Measurements from ENCODE around the gene CEP170B. TPM values are rescaled to one million over a fixed set of nuclear protein-coding genes. Genes with fewer than 3 reads are reported as not detected.
"Not testable (repeated sequence)": the region's sequence is repeated elsewhere in the genome, so short reads cannot be mapped to it uniquely, and the experiment has no call there.

CEP170B gene
- total and polyA plus RNA-seq, 8 donors: 9.6 to 483 (median 29.1) TPM

DNA sequence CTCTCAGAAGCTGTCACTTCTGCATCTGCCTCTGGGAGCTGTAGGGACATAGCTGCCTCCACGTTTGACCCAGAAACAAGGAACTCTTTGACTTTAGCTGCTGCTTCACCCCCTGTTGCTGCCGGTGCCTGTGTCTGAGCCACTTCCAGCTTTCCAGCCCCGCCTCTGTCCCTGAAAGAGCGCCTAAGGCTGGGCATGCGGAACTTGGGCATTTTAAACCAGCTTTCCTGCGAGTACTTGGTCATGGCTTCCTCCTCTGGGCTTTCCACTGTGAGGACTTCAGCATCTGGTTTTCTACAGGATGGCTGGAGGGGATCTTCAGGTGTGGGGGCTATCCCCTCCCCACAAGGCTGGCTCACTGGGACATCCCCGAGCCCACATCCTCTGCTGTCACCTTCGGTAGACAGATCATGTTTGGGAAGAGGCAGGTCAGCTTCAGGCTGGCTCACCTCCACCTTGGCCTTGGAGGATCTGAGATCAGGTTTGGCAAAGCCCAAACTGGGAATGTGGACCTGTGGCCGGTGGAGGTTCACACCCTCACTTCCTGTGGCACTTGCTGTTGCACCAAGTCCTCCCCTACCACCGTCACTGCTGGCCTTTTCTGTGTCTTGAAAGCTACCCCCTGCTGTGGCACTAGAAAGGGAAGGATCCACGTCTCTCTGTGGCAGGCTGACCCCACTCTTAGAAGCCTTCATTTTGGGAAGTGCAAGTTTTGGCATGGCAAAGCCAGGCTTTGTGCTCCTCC lies 74.8 kb downstream of the CEP170B start:
- Histone ChIP-seq H3K27ac (no peak overlapping the region), H3K27me3 (peaks cover 0 to under 1% (median 0%) of the 10 kb centered on the region in 3 donors), H3K36me3 (peaks cover 0 to 39% (median 16%) of the 10 kb centered on the region in 4 donors), H3K4me1 (no peaks in the 10 kb centered on the region), H3K9me3 (no peaks in the 10 kb centered on the region), H3K4me3 (no peak overlapping the region)
- no peak for DNase-seq
- TF ChIP-seq POLR2A (IDR thresholded peaks at IDR 0.05): no peak
- TF ChIP-seq, protein P1, sequence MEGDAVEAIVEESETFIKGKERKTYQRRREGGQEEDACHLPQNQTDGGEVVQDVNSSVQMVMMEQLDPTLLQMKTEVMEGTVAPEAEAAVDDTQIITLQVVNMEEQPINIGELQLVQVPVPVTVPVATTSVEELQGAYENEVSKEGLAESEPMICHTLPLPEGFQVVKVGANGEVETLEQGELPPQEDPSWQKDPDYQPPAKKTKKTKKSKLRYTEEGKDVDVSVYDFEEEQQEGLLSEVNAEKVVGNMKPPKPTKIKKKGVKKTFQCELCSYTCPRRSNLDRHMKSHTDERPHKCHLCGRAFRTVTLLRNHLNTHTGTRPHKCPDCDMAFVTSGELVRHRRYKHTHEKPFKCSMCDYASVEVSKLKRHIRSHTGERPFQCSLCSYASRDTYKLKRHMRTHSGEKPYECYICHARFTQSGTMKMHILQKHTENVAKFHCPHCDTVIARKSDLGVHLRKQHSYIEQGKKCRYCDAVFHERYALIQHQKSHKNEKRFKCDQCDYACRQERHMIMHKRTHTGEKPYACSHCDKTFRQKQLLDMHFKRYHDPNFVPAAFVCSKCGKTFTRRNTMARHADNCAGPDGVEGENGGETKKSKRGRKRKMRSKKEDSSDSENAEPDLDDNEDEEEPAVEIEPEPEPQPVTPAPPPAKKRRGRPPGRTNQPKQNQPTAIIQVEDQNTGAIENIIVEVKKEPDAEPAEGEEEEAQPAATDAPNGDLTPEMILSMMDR (IDR thresholded peaks at IDR 0.05): no peak
- TF ChIP-seq POLR2AphosphoS5 (IDR thresholded peaks at IDR 0.05): no peak
- no peak for TF ChIP-seq EP300 (IDR thresholded peaks at IDR 0.05)
- intact Hi-C loops (cut with DNase I; ENCODE audit: low total_unique reads): no loop called here
- 42 to 65% (median 50%) methylated on average over 11 of the region's 11 CpGs for WGBS, 5 donors

DNA sequence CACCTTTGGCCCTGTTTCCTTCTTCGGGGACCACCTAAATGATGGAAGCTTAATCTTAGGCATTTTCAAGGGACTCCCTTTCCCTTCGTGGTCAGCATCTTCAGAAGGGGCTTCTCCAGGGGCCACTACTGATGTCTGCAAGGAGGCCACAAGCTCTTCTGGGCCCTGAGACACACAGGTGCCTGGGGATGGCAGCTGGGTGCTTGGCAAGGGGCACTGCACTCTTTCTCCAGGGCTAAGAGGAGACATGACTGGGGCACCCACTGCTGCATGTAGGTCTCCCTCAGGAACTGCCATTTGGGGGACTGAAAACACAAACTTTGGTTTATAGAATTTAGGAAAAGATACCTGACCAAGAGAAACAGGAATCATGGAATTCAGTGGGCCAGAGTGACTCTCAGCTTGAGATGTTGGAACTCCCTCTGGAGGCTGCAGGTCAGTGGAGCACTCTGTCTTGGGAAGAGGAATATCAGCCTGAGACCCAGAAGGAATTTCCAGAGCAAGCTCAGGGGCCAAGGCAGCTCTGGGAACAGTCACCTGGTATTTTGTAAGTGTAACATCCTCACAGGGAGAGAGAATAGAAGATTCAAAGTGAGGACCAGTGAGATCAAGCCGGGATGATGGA lies 75.6 kb downstream of the CEP170B start:
- Histone ChIP-seq H3K4me1 (no peaks in the 10 kb centered on the region), H3K27me3 (no peaks in the 10 kb centered on the region), H3K36me3 (peaks cover 0 to 39% (median 20%) of the 10 kb centered on the region in 4 donors), H3K4me3 (no peak overlapping the region), H3K27ac (no peak overlapping the region), H3K9me3 (no peaks in the 10 kb centered on the region)
- WGBS, 5 donors: 74 to 81% (median 76%) methylated on average over 3 of the region's 3 CpGs
- intact Hi-C loops (cut with DNase I; ENCODE audit: low total_unique reads): no loop called here
- TF ChIP-seq, protein P1 (IDR thresholded peaks at IDR 0.05): no peak
- TF ChIP-seq POLR2A (IDR thresholded peaks at IDR 0.05) (no peak), EP300 (IDR thresholded peaks at IDR 0.05) (no peak), POLR2AphosphoS5 (IDR thresholded peaks at IDR 0.05) (no peak)
- peak in 1 of 2 donors; percentile 40 for DNase-seq

DNA sequence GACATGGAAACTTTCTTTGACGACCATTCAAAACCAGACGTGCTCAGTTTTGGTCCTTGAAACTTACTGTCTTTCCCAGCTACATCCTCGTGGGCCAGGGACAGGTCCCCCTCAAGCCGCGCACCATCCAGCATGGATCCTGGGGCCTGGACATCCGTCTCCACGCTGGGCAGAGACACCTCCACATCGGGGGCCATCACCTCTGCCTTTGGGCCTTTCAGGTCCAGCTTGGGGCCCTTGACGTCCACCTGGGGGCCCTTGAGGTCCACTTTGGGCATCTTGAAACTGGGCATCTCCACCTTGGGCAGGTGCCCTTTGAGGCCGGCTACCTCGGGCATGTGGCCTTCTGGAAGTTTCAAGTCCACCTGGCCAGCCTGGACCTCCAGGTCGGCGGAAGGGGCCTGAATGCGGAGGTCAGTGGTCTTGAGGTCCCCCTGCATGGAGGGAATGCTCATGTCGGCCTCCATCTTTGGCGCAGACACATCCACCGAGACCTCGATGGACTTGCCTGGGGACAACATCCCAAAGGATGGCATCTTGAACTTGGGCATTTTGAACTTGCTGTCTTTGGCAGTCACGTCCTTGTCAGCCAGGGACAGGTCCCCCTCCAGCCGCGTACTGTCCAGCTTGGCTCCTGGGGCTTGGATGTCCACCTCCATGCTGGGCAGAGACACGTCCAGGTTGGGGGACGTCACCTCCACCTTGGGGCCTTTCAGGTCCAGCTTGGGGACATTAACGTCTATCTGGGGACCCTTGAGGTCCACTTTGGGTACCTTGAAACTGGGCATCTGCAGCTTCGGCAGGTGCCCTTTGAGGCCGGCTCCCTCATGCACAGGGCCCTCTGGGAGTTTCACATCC lies 76.7 kb downstream of the CEP170B start:
- no peak for DNase-seq
- Histone ChIP-seq H3K27me3 (no peaks in the 10 kb centered on the region), H3K36me3 (peaks cover 0 to 39% (median 20%) of the 10 kb centered on the region in 4 donors), H3K4me1 (no peaks in the 10 kb centered on the region), H3K27ac (no peak overlapping the region), H3K4me3 (no peak overlapping the region), H3K9me3 (no peaks in the 10 kb centered on the region)
- TF ChIP-seq EP300 (IDR thresholded peaks at IDR 0.05) (no peak), POLR2A (IDR thresholded peaks at IDR 0.05) (no peak), POLR2AphosphoS5 (IDR thresholded peaks at IDR 0.05) (no peak)
- TF ChIP-seq, protein P1 (IDR thresholded peaks at IDR 0.05): no peak
- intact Hi-C loops (cut with DNase I; ENCODE audit: low total_unique reads): no loop called here
- WGBS, 5 donors: 88 to 97% (median 92%) methylated on average over 22 to 26 of the region's 26 CpGs

DNA sequence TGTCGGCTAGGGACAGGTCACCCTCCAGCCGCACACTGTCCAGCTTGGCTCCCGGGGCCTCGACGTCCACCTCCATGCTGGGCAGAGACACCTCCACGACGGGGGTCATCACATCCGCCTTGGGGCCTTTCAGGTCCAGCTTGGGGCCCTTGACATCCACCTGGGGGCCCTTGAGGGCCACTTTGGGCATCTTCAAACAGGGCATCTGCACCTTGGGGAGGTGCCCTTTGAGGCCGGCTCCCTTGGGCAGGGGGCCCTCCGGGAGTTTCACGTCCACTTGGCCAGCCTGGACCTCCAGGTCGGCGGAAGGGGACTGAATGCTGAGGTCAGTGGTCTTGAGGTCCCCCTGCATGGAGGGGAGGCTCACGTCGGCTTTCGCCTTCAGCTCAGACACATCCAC lies 77.5 kb downstream of the CEP170B start:
- no peaks in the 10 kb centered on the region for H3K27me3 ChIP-seq
- no peaks in the 10 kb centered on the region for H3K9me3 ChIP-seq
- H3K4me3 ChIP-seq: no peak overlapping the region
- peaks cover 0 to 39% (median 20%) of the 10 kb centered on the region in 4 donors for H3K36me3 ChIP-seq
- 85 to 96% (median 94%) methylated on average over 14 to 16 of the region's 16 CpGs for WGBS, 5 donors
- intact Hi-C loops (cut with DNase I; ENCODE audit: low total_unique reads): no loop called here
- H3K27ac ChIP-seq: no peak overlapping the region
- TF ChIP-seq, protein P1 (IDR thresholded peaks at IDR 0.05): no peak
- no peak for TF ChIP-seq EP300 (IDR thresholded peaks at IDR 0.05)
- no peak for TF ChIP-seq POLR2A (IDR thresholded peaks at IDR 0.05)
- TF ChIP-seq POLR2AphosphoS5 (IDR thresholded peaks at IDR 0.05): no peak
- H3K4me1 ChIP-seq: no peaks in the 10 kb centered on the region
- DNase-seq: no peak

DNA sequence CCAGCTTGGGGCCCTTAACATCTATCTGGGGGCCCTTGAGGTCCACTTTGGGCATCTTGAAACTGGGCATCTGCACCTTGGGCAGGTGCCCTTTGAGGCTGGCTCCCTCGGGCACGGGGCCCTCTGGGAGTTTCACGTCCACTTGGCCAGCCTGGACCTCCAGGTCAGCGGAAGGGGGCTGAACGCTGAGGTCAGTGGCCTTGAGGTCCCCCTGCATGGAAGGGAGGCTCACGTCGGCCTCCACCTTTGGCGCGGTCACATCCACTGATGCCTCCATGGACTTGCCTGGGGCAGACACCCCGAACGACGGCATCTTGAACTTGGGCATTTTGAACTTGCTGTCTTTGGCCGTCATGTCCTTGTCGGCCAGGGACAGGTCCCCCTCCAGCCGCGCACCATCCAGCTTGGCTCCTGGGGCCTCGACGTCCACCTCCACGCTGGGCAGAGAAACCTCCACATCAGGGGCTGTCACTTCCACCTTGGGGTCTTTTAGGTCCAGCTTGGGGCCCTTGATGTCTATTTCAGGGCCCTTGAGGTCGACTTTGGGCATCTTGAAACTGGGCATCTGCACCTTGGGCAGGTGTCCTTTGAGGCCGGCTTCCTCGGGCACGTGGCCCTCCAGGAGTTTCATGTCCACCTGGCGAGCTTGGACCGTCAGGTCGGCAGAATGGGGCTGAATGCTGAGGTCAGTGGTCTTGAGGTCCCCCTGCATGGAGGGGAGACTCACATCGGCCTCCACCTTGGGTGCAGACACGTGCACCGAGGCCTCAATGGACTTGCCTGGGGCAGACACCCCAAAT lies 78.3 kb downstream of the CEP170B start:
- whole genome bisulfite sequencing, 5 donors: 87 to 92% (median 89%) methylated on average over 17 to 29 of the region's 29 CpGs
- H3K36me3 ChIP-seq: peaks cover 0 to 39% (median 20%) of the 10 kb centered on the region in 4 donors
- H3K27me3 ChIP-seq; H3K9me3 ChIP-seq; H3K27ac ChIP-seq; intact Hi-C loops (cut with DNase I; ENCODE audit: low total_unique reads); DNase-seq; H3K4me1 ChIP-seq; H3K4me3 ChIP-seq: not testable (repeated sequence)

DNA sequence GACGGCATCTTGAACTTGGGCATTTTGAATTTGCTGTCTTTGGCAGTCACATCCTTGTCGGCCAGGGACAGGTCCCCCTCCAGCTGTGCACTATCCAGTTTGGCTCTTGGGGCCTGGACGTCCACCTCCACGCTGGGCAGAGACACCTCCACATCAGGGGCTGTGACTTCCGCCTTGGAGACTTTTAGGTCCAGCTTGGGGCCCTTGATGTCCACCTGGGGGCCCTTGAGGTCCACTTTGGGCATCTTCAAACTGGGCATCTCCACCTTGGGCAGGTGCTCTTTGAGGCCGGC lies 78.9 kb downstream of the CEP170B start:
- H3K4me3 ChIP-seq; H3K27me3 ChIP-seq; DNase-seq; intact Hi-C loops (cut with DNase I; ENCODE audit: low total_unique reads); H3K27ac ChIP-seq; H3K9me3 ChIP-seq; H3K4me1 ChIP-seq: not testable (repeated sequence)
- WGBS, 5 donors: 66 to 94% (median 92%) methylated on average over 4 to 6 of the region's 6 CpGs
- peaks cover 0 to 37% (median 20%) of the 10 kb centered on the region in 4 donors for H3K36me3 ChIP-seq
